A549 (cell line): ENCODE results near the gene SDSL. TPM values are rescaled to one million over a fixed set of nuclear protein-coding genes. Genes with fewer than 3 reads are reported as not detected.
A peak's percentile ranks its signal among the peaks of the same experiment; 100 is the strongest.

Experiments used
- ATAC-seq, 2 experiments: fragments of 200-7000 bp in 1 of 2; fragments of >200 bp in 1 of 2; cut with Nextera tagmentation in 1 of 2; cut with Tn5 transposase in 1 of 2; 3 replicates each; pipeline versions ENCODE4 v1.8.0 to v1.9.1; 2018 to 2020; ENCODE audit warnings: mild to moderate bottlenecking in 1 of 2, moderate library complexity in 1 of 2
- CTCF ChIA-PET: fragments of 300-600 bp; sonication (Branson Sonifier 250); formaldehyde crosslinking; extraction: SDS; loops from one replicate; lab custom pipeline; 2021; ENCODE audit warnings: antibody characterized with exemption, inconsistent platforms; lab: Yijun Ruan, JAX
- POLR2A ChIA-PET: fragments of 350-600 bp; formaldehyde crosslinking; extraction: SDS; loops from one replicate; lab custom pipeline; 2021; ENCODE audit warnings: antibody characterized with exemption, inconsistent platforms; lab: Yijun Ruan, JAX
- DNase-seq, 2 experiments: peaks; one replicate each; pipeline versions ENCODE4 v3.0.0 to v3.0.0-alpha.2; 2011 to 2016; ENCODE audit warnings: low read depth in 1 of 2, low spot score in 1 of 2
- FAIRE-seq: peaks from 2 replicates; lab custom pipeline; 2011; peaks lifted over from hg19 to GRCh38; lab: Jason Lieb, UNC
- H3K27ac ChIP-seq, 2 experiments: fragments of >200 bp; sonication (Bioruptor Twin); formaldehyde crosslinking; 3 replicates each; pipeline ENCODE4 v1.5.1; 2016 to 2017
- H3K4me1 ChIP-seq: fragments of >200 bp; sonication (Bioruptor Twin); formaldehyde crosslinking; 3 replicates; pipeline ENCODE4 v1.6.1; 2016
- H3K4me2 ChIP-seq: fragments of >200 bp; sonication (Bioruptor Twin); formaldehyde crosslinking; 3 replicates; pipeline ENCODE4 v1.6.1; 2016
- H3K4me3 ChIP-seq: fragments of >200 bp; sonication (Bioruptor Twin); formaldehyde crosslinking; 3 replicates; pipeline ENCODE4 v1.5.1; 2016
- H3K9me3 ChIP-seq: fragments of >200 bp; sonication (Bioruptor Twin); formaldehyde crosslinking; 3 replicates; pipeline ENCODE4 v1.6.1; 2016
- BHLHE40 ChIP-seq: IDR thresholded peaks from 2 replicates; pipeline ENCODE4 v1.6.1; 2012; ENCODE audit warnings: low read depth, low read length, inconsistent platforms
- CBX8 ChIP-seq: fragments of 200-600 bp; sonication (generic); IDR thresholded peaks from 2 replicates; pipeline ENCODE4 v1.6.1; 2016
- EHMT2 ChIP-seq: fragments of 200-600 bp; sonication (generic); IDR thresholded peaks from 2 replicates; pipeline ENCODE4 v1.6.1; 2016; ENCODE audit warnings: antibody characterized with exemption, low read depth, mild to moderate bottlenecking, moderate library complexity
- EP300 ChIP-seq, 2 experiments: fragments of >200 bp; sonication (Bioruptor Twin); formaldehyde crosslinking; IDR thresholded peaks; 2 replicates in 1 of 2; 3 replicates in 1 of 2; pipeline ENCODE4 v1.6.1; 2016 to 2017
- FOSB ChIP-seq: fragments of 250-450 bp; sonication (Bioruptor Pico); IDR thresholded peaks from 2 replicates; pipeline ENCODE4 v1.5.0; 2020; ENCODE audit warnings: mild to moderate bottlenecking, moderate library complexity
- HOXA7 ChIP-seq: fragments of 250-450 bp; sonication (Bioruptor Pico); IDR thresholded peaks from 2 replicates; pipeline ENCODE4 v1.5.0; 2020; ENCODE audit warnings: mild to moderate bottlenecking, moderate library complexity
- JUN ChIP-seq, 2 experiments: fragments of >200 bp; sonication (Bioruptor Twin); formaldehyde crosslinking; IDR thresholded peaks; 2 replicates in 1 of 2; 3 replicates in 1 of 2; pipeline ENCODE4 v1.6.1; 2016 to 2017
- KDM1A ChIP-seq: fragments of 200-600 bp; sonication (generic); IDR thresholded peaks from 2 replicates; pipeline ENCODE4 v1.6.1; 2016; ENCODE audit warnings: low read depth, mild to moderate bottlenecking
- MAFK ChIP-seq: fragments of 450-650 bp; IDR thresholded peaks from 2 replicates; pipeline ENCODE4 v1.6.1; 2014; ENCODE audit not compliant: partially characterized antibody
- MAZ ChIP-seq: fragments of 150-350 bp; IDR thresholded peaks from 2 replicates; pipeline ENCODE4 v1.6.1; 2014; ENCODE audit warnings: antibody characterized with exemption, low read depth, low read length, borderline replicate concordance
- NPAS2 ChIP-seq: fragments of 250-450 bp; sonication (Bioruptor Pico); IDR thresholded peaks from 2 replicates; pipeline ENCODE4 v1.8.0; 2022; ENCODE audit warnings: mild to moderate bottlenecking, moderate library complexity, borderline replicate concordance
- PHF8 ChIP-seq: fragments of 200-600 bp; sonication (generic); IDR thresholded peaks from 2 replicates; pipeline ENCODE4 v1.6.1; 2016; ENCODE audit warnings: low read depth, mild to moderate bottlenecking, antibody characterized with exemption, moderate library complexity, borderline replicate concordance
- POLR2A ChIP-seq: IDR thresholded peaks from 2 replicates; pipeline ENCODE4 v1.6.1; 2012; ENCODE audit warnings: mild to moderate bottlenecking, low read length
- RAD21 ChIP-seq, 2 experiments: fragments of >200 bp in 1 of 2; sonication (Bioruptor Twin) in 1 of 2; formaldehyde crosslinking in 1 of 2; IDR thresholded peaks in 1 of 2; conservative IDR thresholded peaks in 1 of 2; 2 replicates in 1 of 2; 3 replicates in 1 of 2; pipeline ENCODE4 v1.6.1; 2012 to 2018; ENCODE audit warnings: inconsistent platforms in 1 of 2
- RFX5 ChIP-seq: fragments of 450-650 bp; IDR thresholded peaks from 2 replicates; pipeline ENCODE4 v1.7.1; 2014; ENCODE audit warnings: antibody characterized with exemption, mild to moderate bottlenecking, moderate library complexity
- TFCP2L1 ChIP-seq: fragments of 250-450 bp; sonication (Bioruptor Pico); IDR thresholded peaks from 2 replicates; pipeline ENCODE4 v1.5.0; 2021; ENCODE audit warnings: mild to moderate bottlenecking
- ZNF302 ChIP-seq: fragments of 250-450 bp; sonication (Bioruptor Pico); IDR thresholded peaks from 2 replicates; pipeline ENCODE4 v1.9.0; 2021; ENCODE audit warnings: inconsistent platforms, mild to moderate bottlenecking, moderate library complexity
- WGBS: methylation state at CpG from one replicate; pipeline ENCODE4 v1.1.6; 2017; ENCODE audit errors: missing lambda C conversion rate; 5-methylcytosine and 5-hydroxymethylcytosine counted together
- polyA plus RNA-seq, 4 experiments: library from polyadenylated mRNA; depleted of rRNA in 3 of 4; stranded (reverse); fragments of >200 nt; fragmentation: RNase III in 1 of 4; extraction: RNeasy Plus Mini Kit Qiagen cat#74134 plus additional on column Dnase treatment in 1 of 4; gene quantifications; 2 replicates in 3 of 4; 3 replicates in 1 of 4; pipeline ENCODE4 v1.2.3, GENCODE V29; 2011 to 2017
- TF ChIP-seq, protein P1 (sequence below): fragments of >200 bp; sonication (Bioruptor Twin); formaldehyde crosslinking; IDR thresholded peaks from 3 replicates; pipeline ENCODE4 v1.5.1; 2016
- TF ChIP-seq, protein P2 (sequence below): fragments of 200-600 bp; sonication (generic); IDR thresholded peaks from 2 replicates; pipeline ENCODE4 v1.6.1; 2016; ENCODE audit warnings: antibody characterized with exemption, mild to moderate bottlenecking, moderate library complexity
- TF ChIP-seq, protein P3 (sequence below): IDR thresholded peaks from 2 replicates; pipeline ENCODE4 v1.6.1; 2012; ENCODE audit warnings: low read depth, borderline replicate concordance
- TF ChIP-seq, protein P4 (sequence below): fragments of 250-450 bp; sonication (Bioruptor Pico); IDR thresholded peaks from 2 replicates; pipeline ENCODE4 v1.5.0; 2020; ENCODE audit warnings: low read depth, mild to moderate bottlenecking, moderate library complexity

SDSL gene
- polyA plus RNA-seq, 2 of the 4 experiments (the other 2 are of a cell fraction), result 21.0 to 26.7 TPM

DNA sequence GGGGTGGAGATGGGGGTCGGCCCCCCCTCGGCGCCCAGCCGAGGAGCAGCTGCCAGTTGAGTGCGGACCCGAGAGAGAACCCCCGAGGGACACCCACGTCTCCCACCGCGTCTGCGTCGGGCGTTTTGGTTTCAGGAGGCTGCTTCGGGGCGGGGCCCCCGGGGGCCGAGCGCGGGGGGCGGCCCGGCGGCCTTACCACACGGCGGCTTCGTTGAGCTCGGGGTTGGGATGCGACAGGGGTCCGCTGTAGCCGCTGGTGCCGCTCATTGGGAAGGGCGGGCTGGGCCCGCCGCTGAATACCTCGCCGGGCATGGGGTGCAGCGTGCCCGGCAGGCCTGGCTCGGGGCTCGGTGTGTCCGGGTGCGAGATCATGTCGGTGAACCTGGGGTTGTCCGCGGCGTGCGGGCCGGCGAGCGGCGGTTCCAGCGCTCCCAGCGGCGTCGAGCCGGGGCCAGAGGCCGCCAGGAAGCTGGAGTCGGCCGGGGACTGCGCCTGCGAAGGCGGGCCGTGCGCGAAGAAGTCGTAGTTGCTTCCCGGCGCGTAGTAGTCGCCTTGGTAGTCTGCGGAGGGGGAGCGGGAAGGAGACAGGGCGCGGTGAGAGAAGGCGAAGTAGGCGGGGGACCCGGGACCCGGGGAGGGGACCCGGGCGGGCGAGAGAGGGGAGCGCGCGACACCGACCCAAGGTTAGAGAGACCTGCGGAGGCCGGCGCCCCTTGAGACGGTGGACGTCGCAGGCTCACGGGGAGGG lies 41.0 kb downstream of the SDSL start (continued):
- TF ChIP-seq, protein P1, sequence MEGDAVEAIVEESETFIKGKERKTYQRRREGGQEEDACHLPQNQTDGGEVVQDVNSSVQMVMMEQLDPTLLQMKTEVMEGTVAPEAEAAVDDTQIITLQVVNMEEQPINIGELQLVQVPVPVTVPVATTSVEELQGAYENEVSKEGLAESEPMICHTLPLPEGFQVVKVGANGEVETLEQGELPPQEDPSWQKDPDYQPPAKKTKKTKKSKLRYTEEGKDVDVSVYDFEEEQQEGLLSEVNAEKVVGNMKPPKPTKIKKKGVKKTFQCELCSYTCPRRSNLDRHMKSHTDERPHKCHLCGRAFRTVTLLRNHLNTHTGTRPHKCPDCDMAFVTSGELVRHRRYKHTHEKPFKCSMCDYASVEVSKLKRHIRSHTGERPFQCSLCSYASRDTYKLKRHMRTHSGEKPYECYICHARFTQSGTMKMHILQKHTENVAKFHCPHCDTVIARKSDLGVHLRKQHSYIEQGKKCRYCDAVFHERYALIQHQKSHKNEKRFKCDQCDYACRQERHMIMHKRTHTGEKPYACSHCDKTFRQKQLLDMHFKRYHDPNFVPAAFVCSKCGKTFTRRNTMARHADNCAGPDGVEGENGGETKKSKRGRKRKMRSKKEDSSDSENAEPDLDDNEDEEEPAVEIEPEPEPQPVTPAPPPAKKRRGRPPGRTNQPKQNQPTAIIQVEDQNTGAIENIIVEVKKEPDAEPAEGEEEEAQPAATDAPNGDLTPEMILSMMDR, result no peak
- TF ChIP-seq TFCP2L1 (no peak), ZNF302 (CRISPR knock-in tag) (no peak), HOXA7 (CRISPR knock-in tag) (no peak), NPAS2 (CRISPR knock-in tag) (no peak), POLR2A (no peak), CBX8 (no peak)

DNA sequence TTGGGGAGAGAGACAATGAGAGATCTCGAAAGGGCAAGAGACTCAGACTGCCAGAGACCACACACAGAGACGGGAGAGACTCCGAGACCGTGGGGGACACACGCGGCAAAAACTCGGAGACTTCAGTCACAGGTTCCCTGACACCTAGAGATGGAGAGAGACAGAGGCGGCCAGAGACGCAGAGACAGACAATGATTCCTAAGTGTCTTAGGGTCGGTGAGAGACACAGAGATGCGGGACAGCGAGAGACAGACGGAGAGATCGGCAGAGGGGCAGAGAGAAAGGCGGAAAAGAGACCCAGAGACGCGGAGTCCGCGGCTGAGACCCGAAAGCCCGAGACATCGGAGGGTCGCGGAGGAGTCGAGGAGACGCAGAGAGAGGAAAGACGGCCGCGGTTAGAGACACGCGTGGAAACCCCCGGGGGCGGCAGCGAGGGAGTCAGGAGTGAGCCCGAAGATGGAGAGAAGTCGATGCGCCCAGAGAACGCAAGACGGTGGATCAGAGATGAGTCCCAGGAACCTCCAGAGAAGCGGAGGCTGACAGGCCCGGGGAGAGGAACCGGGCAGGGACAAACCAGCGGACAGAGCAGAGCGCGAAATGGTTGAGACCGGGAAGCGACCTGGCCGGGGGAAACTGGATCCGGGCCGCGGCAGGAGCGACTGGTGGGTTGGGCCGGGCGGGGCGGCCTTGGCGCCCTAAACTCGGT lies 41.7 kb downstream of the SDSL start:
- peak overlapping the region; percentile 77 for H3K4me2 ChIP-seq
- H3K27ac ChIP-seq, result no peak overlapping the region
- peaks cover 30% of the 10 kb centered on the region for H3K4me1 ChIP-seq
- DNase-seq (peak in 1 of 2 experiments; percentile 51), FAIRE-seq (no peak), ATAC-seq (peak in 1 of 2 experiments; percentile 32; a peak in 3 of 6 replicates)
- ChIA-PET CTCF (interaction anchor here (0.7 to 3.3 kb wide), 7 partner anchors 8 to 448 kb away, joined by 3 to 60 read pairs (median 12); no protein-coding TSS in a partner anchor), POLR2A (no interaction called here)
- H3K4me3 ChIP-seq, result peak overlapping the region; percentile 32
- no peaks in the 10 kb centered on the region for H3K9me3 ChIP-seq
- WGBS, result 36% methylated on average over 56 of the region's 57 CpGs
- TF ChIP-seq, protein P1, result no peak
- TF ChIP-seq, protein P2, sequence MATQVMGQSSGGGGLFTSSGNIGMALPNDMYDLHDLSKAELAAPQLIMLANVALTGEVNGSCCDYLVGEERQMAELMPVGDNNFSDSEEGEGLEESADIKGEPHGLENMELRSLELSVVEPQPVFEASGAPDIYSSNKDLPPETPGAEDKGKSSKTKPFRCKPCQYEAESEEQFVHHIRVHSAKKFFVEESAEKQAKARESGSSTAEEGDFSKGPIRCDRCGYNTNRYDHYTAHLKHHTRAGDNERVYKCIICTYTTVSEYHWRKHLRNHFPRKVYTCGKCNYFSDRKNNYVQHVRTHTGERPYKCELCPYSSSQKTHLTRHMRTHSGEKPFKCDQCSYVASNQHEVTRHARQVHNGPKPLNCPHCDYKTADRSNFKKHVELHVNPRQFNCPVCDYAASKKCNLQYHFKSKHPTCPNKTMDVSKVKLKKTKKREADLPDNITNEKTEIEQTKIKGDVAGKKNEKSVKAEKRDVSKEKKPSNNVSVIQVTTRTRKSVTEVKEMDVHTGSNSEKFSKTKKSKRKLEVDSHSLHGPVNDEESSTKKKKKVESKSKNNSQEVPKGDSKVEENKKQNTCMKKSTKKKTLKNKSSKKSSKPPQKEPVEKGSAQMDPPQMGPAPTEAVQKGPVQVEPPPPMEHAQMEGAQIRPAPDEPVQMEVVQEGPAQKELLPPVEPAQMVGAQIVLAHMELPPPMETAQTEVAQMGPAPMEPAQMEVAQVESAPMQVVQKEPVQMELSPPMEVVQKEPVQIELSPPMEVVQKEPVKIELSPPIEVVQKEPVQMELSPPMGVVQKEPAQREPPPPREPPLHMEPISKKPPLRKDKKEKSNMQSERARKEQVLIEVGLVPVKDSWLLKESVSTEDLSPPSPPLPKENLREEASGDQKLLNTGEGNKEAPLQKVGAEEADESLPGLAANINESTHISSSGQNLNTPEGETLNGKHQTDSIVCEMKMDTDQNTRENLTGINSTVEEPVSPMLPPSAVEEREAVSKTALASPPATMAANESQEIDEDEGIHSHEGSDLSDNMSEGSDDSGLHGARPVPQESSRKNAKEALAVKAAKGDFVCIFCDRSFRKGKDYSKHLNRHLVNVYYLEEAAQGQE, result no peak
- TF ChIP-seq POLR2A, result no peak
- TF ChIP-seq EHMT2, result no peak
- no peak for TF ChIP-seq RAD21 (conservative IDR thresholded peaks at IDR 0.05 in 1 of 2, IDR thresholded peaks at IDR 0.05 in 1 of 2)
- TF ChIP-seq JUN (IDR thresholded peaks at IDR 0.05), result no peak
- TF ChIP-seq MAZ, result no peak
- TF ChIP-seq EP300 (IDR thresholded peaks at IDR 0.05), result no peak
- no peak for TF ChIP-seq FOSB (CRISPR knock-in tag)

DNA sequence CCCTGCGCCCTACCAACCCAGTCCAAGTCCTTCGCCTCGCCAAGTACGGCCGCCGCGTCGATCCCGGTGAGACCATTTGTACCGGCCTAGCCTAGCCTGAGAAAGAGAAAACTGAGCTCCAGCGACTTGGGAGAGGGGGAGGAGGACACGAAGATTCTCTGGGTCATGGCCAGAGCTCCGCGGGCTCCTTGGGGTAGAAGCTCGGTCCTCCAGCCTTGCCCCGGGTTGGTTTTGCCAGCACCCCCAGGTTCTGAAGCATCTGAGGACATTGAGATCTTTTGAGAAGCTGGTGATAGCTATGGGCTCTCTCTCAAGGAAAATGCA lies 42.2 kb downstream of the SDSL start:
- H3K4me1 ChIP-seq, result peaks cover 30% of the 10 kb centered on the region
- ATAC-seq (peak in 1 of 2 experiments; percentile 22; a peak in 3 of 6 replicates), DNase-seq (no peak), FAIRE-seq (no peak)
- ChIA-PET POLR2A (no interaction called here), CTCF (interaction anchor here (0.7 to 1.4 kb wide), 3 partner anchors 8 to 388 kb away, joined by 3 to 4 read pairs (median 3); no protein-coding TSS in a partner anchor)
- 6% methylated on average over 15 of the region's 16 CpGs for WGBS
- TF ChIP-seq HOXA7 (CRISPR knock-in tag) (no peak), MAFK (no peak), PHF8 (no peak), BHLHE40 (no peak), RFX5 (no peak), CBX8 (no peak), KDM1A (no peak), TFCP2L1 (no peak)
- TF ChIP-seq, protein P3, sequence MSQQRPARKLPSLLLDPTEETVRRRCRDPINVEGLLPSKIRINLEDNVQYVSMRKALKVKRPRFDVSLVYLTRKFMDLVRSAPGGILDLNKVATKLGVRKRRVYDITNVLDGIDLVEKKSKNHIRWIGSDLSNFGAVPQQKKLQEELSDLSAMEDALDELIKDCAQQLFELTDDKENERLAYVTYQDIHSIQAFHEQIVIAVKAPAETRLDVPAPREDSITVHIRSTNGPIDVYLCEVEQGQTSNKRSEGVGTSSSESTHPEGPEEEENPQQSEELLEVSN, result no peak
- TF ChIP-seq, protein P4, sequence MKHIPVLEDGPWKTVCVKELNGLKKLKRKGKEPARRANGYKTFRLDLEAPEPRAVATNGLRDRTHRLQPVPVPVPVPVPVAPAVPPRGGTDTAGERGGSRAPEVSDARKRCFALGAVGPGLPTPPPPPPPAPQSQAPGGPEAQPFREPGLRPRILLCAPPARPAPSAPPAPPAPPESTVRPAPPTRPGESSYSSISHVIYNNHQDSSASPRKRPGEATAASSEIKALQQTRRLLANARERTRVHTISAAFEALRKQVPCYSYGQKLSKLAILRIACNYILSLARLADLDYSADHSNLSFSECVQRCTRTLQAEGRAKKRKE, result no peak
- no peaks in the 10 kb centered on the region for H3K9me3 ChIP-seq
- peak overlapping the region; percentile 77 for H3K4me2 ChIP-seq
- no peak overlapping the region for H3K27ac ChIP-seq
- H3K4me3 ChIP-seq, result peak overlapping the region; percentile 32
